ENCODE measurements around the gene TAS1R2. TPM values are rescaled to one million over a fixed set of nuclear protein-coding genes. Genes with fewer than 3 reads are reported as not detected.

TAS1R2 gene
- total and polyA plus RNA-seq, 9 of the 15 experiments (the other 6 are each of a cell fraction or from before 2014, with no cell fraction given) = not detected

DNA sequence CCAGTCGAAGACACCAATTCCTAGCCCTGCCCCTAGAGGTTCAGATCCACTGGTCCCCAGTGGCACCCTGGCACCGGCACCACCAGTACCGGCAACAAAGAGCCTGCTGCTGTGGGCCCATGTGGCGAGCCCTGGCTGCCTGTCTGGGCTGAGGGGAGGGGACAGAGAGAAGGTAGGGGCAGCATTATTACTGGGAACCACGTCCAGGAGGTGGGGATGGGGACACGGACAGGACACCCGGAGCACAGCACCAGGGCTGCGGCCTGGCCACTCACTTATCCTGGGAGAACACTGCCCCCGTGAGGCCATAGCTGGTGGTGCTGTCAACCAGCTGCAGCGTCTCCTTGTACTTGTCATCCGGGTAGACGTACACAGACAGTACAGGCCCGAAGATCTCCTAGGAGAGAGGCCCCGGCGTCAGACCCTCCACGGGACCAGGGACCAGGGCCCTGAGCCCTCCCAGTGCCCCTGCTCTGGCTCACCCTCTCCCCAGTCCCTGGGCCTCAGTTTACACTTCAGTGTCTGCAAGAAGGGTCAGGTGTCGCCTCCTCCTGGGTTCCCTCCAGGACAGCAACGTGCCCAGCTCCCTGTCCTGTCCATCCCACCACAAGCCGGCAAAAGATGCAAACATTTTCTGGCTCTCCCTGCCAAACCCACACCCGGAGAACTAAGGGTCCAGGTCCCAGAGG, 15.8 kb upstream of the TAS1R2 start (continued):
- TF ChIP-seq ZNF165 (CRISPR knock-in tag; IDR thresholded peaks at IDR 0.05; ENCODE audit: borderline replicate concordance) = no peak
- TF ChIP-seq, protein P1, sequence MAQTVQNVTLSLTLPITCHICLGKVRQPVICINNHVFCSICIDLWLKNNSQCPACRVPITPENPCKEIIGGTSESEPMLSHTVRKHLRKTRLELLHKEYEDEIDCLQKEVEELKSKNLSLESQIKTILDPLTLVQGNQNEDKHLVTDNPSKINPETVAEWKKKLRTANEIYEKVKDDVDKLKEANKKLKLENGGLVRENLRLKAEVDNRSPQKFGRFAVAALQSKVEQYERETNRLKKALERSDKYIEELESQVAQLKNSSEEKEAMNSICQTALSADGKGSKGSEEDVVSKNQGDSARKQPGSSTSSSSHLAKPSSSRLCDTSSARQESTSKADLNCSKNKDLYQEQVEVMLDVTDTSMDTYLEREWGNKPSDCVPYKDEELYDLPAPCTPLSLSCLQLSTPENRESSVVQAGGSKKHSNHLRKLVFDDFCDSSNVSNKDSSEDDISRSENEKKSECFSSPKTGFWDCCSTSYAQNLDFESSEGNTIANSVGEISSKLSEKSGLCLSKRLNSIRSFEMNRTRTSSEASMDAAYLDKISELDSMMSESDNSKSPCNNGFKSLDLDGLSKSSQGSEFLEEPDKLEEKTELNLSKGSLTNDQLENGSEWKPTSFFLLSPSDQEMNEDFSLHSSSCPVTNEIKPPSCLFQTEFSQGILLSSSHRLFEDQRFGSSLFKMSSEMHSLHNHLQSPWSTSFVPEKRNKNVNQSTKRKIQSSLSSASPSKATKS (CRISPR knock-in tag; IDR thresholded peaks at IDR 0.05) = no peak
- no peak for TF ChIP-seq POLR2B (IDR thresholded peaks at IDR 0.05; ENCODE audit: low read depth, partially characterized antibody)
- TF ChIP-seq NR1H2 (CRISPR knock-in tag; IDR thresholded peaks at IDR 0.05) = no peak
- no peak for TF ChIP-seq KHSRP (IDR thresholded peaks at IDR 0.05)
- TF ChIP-seq BDP1 (IDR thresholded peaks at IDR 0.05; ENCODE audit: insufficient read depth, insufficient read length) = no peak
- no peak for TF ChIP-seq NFXL1 (CRISPR knock-in tag; IDR thresholded peaks at IDR 0.05)
- TF ChIP-seq, protein P2, sequence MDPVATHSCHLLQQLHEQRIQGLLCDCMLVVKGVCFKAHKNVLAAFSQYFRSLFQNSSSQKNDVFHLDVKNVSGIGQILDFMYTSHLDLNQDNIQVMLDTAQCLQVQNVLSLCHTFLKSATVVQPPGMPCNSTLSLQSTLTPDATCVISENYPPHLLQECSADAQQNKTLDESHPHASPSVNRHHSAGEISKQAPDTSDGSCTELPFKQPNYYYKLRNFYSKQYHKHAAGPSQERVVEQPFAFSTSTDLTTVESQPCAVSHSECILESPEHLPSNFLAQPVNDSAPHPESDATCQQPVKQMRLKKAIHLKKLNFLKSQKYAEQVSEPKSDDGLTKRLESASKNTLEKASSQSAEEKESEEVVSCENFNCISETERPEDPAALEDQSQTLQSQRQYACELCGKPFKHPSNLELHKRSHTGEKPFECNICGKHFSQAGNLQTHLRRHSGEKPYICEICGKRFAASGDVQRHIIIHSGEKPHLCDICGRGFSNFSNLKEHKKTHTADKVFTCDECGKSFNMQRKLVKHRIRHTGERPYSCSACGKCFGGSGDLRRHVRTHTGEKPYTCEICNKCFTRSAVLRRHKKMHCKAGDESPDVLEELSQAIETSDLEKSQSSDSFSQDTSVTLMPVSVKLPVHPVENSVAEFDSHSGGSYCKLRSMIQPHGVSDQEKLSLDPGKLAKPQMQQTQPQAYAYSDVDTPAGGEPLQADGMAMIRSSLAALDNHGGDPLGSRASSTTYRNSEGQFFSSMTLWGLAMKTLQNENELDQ (CRISPR knock-in tag; IDR thresholded peaks at IDR 0.05; ENCODE audit: borderline replicate concordance) = no peak
- TF ChIP-seq, protein P3, sequence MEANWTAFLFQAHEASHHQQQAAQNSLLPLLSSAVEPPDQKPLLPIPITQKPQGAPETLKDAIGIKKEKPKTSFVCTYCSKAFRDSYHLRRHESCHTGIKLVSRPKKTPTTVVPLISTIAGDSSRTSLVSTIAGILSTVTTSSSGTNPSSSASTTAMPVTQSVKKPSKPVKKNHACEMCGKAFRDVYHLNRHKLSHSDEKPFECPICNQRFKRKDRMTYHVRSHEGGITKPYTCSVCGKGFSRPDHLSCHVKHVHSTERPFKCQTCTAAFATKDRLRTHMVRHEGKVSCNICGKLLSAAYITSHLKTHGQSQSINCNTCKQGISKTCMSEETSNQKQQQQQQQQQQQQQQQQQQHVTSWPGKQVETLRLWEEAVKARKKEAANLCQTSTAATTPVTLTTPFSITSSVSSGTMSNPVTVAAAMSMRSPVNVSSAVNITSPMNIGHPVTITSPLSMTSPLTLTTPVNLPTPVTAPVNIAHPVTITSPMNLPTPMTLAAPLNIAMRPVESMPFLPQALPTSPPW (CRISPR knock-in tag; IDR thresholded peaks at IDR 0.05) = no peak
- TF ChIP-seq ZNF57 (CRISPR knock-in tag; IDR thresholded peaks at IDR 0.05) = no peak
- TF ChIP-seq, protein P4, sequence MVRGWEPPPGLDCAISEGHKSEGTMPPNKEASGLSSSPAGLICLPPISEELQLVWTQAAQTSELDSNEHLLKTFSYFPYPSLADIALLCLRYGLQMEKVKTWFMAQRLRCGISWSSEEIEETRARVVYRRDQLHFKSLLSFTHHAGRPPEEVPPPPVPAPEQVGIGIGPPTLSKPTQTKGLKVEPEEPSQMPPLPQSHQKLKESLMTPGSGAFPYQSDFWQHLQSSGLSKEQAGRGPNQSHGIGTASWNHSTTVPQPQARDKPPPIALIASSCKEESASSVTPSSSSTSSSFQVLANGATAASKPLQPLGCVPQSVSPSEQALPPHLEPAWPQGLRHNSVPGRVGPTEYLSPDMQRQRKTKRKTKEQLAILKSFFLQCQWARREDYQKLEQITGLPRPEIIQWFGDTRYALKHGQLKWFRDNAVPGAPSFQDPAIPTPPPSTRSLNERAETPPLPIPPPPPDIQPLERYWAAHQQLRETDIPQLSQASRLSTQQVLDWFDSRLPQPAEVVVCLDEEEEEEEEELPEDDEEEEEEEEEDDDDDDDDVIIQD (CRISPR knock-in tag; IDR thresholded peaks at IDR 0.05) = no peak
- no peak for TF ChIP-seq ZNF551 (CRISPR knock-in tag; IDR thresholded peaks at IDR 0.05)
- no peak for TF ChIP-seq ZNF644 (tag; IDR thresholded peaks at IDR 0.05; ENCODE audit: low read depth)
- TF ChIP-seq, protein P5, sequence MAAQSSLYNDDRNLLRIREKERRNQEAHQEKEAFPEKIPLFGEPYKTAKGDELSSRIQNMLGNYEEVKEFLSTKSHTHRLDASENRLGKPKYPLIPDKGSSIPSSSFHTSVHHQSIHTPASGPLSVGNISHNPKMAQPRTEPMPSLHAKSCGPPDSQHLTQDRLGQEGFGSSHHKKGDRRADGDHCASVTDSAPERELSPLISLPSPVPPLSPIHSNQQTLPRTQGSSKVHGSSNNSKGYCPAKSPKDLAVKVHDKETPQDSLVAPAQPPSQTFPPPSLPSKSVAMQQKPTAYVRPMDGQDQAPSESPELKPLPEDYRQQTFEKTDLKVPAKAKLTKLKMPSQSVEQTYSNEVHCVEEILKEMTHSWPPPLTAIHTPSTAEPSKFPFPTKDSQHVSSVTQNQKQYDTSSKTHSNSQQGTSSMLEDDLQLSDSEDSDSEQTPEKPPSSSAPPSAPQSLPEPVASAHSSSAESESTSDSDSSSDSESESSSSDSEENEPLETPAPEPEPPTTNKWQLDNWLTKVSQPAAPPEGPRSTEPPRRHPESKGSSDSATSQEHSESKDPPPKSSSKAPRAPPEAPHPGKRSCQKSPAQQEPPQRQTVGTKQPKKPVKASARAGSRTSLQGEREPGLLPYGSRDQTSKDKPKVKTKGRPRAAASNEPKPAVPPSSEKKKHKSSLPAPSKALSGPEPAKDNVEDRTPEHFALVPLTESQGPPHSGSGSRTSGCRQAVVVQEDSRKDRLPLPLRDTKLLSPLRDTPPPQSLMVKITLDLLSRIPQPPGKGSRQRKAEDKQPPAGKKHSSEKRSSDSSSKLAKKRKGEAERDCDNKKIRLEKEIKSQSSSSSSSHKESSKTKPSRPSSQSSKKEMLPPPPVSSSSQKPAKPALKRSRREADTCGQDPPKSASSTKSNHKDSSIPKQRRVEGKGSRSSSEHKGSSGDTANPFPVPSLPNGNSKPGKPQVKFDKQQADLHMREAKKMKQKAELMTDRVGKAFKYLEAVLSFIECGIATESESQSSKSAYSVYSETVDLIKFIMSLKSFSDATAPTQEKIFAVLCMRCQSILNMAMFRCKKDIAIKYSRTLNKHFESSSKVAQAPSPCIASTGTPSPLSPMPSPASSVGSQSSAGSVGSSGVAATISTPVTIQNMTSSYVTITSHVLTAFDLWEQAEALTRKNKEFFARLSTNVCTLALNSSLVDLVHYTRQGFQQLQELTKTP (IDR thresholded peaks at IDR 0.05; ENCODE audit: low read depth in 1 of 2, partially characterized antibody in 2 of 2) = no peak
